Liver (tissue), 2 donors: ENCODE results near the gene OR52E2.

ENCODE experiments used
- TAF1 ChIP-seq: conservative IDR thresholded peaks from 2 replicates; pipeline ENCODE4 v1.6.1; 2016; ENCODE audit warnings: antibody characterized with exemption, mild to moderate bottlenecking
- TF ChIP-seq, protein P1 (sequence below): IDR thresholded peaks from 2 replicates; pipeline ENCODE4 v1.6.1; 2016; ENCODE audit warnings: antibody characterized with exemption
- donor health status: healthy.

DNA sequence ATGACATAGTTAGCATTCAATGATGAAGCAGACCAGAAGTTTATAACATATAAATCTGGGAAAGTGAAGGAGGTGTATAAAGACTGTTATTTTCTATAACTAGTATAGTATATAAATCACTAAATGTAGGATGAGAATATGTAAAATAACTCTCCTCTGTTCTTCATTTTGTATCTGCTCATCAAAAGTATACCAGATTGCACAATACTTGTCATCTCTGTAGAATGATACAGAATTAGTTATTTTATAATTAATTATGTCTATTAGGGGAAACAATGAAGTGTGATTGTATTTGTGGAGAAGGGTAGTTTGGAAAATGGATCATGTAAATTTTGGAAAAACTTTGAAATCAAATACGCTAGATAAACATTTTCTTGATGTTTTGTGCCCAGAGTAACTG lies 46.4 kb downstream of the OR52E2 start:
- no peak for TF ChIP-seq TAF1
- TF ChIP-seq, protein P1, sequence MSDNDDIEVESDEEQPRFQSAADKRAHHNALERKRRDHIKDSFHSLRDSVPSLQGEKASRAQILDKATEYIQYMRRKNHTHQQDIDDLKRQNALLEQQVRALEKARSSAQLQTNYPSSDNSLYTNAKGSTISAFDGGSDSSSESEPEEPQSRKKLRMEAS: no peak
